Neural cell (in vitro differentiated cells): Measurements from ENCODE around the gene GNG14. TPM values are rescaled to one million over a fixed set of nuclear protein-coding genes. Genes with fewer than 3 reads are reported as not detected.

Experiments used
- H2AFZ ChIP-seq: fragments of 200-600, 300-800 bp; sonication (generic), shearing (Covaris generic); 2 replicates; pipeline ENCODE4 v1.6.0; 2014; ENCODE audit warnings: low read depth, mild to moderate bottlenecking, antibody characterized with exemption, low read length, moderate library complexity
- H3F3A ChIP-seq: fragments of 200-600 bp; shearing (Covaris generic); 2 replicates; pipeline ENCODE4 v1.6.1; 2016; ENCODE audit warnings: mild to moderate bottlenecking, moderate library complexity, mixed read lengths, antibody characterized with exemption, low read length; ENCODE audit not compliant: insufficient read depth, poor library complexity, severe bottlenecking
- H3K27ac ChIP-seq: fragments of 200-600, 300-800 bp; sonication (generic), shearing (Covaris generic); 2 replicates; pipeline ENCODE4 v1.5.1; 2014; ENCODE audit warnings: mild to moderate bottlenecking, low read length, moderate library complexity
- H3K27me3 ChIP-seq: fragments of 300-800, 200-600 bp; sonication (generic), shearing (Covaris generic); 2 replicates; pipeline ENCODE4 v1.6.0; 2014; ENCODE audit warnings: mild to moderate bottlenecking, low read depth, low read length, moderate library complexity; ENCODE audit not compliant: insufficient read depth
- H3K36me3 ChIP-seq: fragments of 300-800, 200-600 bp; sonication (generic), shearing (Covaris generic); 2 replicates; pipeline ENCODE4 v1.5.1; 2014; ENCODE audit warnings: mild to moderate bottlenecking, antibody characterized with exemption, low read length, moderate library complexity; ENCODE audit not compliant: insufficient read depth
- H3K4me2 ChIP-seq: fragments of 300-800, 200-600 bp; sonication (generic), shearing (Covaris generic); 2 replicates; pipeline ENCODE4 v1.6.0; 2014; ENCODE audit warnings: mild to moderate bottlenecking, low read length
- H3K4me3 ChIP-seq: fragments of 300-800, 200-600 bp; sonication (generic), shearing (Covaris generic); 2 replicates; pipeline ENCODE4 v1.5.1; 2014; ENCODE audit warnings: mild to moderate bottlenecking, low read length, moderate library complexity
- H3K79me2 ChIP-seq: fragments of 200-600 bp; shearing (Covaris generic); replicated peaks from 2 replicates; pipeline ENCODE4 v1.6.0; 2014; ENCODE audit warnings: mild to moderate bottlenecking, low read length, moderate library complexity; ENCODE audit not compliant: insufficient read depth
- H3K9ac ChIP-seq: fragments of 300-800, 200-600 bp; sonication (generic), shearing (Covaris generic); 2 replicates; pipeline ENCODE4 v1.6.1; 2016; ENCODE audit warnings: mild to moderate bottlenecking, low read length, mixed read lengths
- H3K9me2 ChIP-seq: fragments of 200-600 bp; shearing (Covaris generic); 2 replicates; pipeline ENCODE4 v1.6.1; 2016; ENCODE audit warnings: mild to moderate bottlenecking, low read length, mixed read lengths; ENCODE audit not compliant: insufficient read depth
- H3K9me3 ChIP-seq: fragments of 200-600, 300-800 bp; sonication (generic), shearing (Covaris generic); 2 replicates; pipeline ENCODE4 v1.6.1; 2016; ENCODE audit warnings: mild to moderate bottlenecking, mixed run types, low read length, moderate library complexity, mixed read lengths
- H4K20me1 ChIP-seq: fragments of 200-600 bp; shearing (Covaris generic); 2 replicates; pipeline ENCODE4 v1.6.1; 2016; ENCODE audit warnings: mild to moderate bottlenecking, mixed run types; ENCODE audit not compliant: insufficient read depth
- EP300 ChIP-seq: fragments of 450-650 bp; conservative IDR thresholded peaks from 2 replicates; pipeline ENCODE4 v1.6.1; 2014; ENCODE audit warnings: antibody characterized with exemption, mild to moderate bottlenecking, moderate library complexity; ENCODE audit not compliant: poor library complexity, severe bottlenecking
- EZH2 ChIP-seq: fragments of 200-600, 300-800 bp; shearing (Covaris generic), sonication (generic); IDR thresholded peaks from 2 replicates; pipeline ENCODE4 v1.6.1; 2014; ENCODE audit warnings: antibody characterized with exemption, low read length, borderline replicate concordance, mild to moderate bottlenecking; ENCODE audit not compliant: insufficient read depth, poor library complexity, severe bottlenecking
- MXI1 ChIP-seq: fragments of 450-650 bp; conservative IDR thresholded peaks from 2 replicates; pipeline ENCODE4 v1.6.1; 2014; ENCODE audit warnings: antibody characterized with exemption, mild to moderate bottlenecking; ENCODE audit not compliant: poor library complexity, severe bottlenecking
- POLR2AphosphoS5 ChIP-seq: IDR thresholded peaks from 2 replicates; pipeline ENCODE4 v1.6.1; 2012
- RAD21 ChIP-seq: fragments of 450-650 bp; conservative IDR thresholded peaks from 2 replicates; pipeline ENCODE4 v1.6.1; 2014; ENCODE audit warnings: antibody characterized with exemption, mild to moderate bottlenecking, moderate library complexity
- REST ChIP-seq: IDR thresholded peaks from 2 replicates; pipeline ENCODE4 v1.6.1; 2012; ENCODE audit warnings: borderline replicate concordance
- SMC3 ChIP-seq: fragments of 450-650 bp; conservative IDR thresholded peaks from 2 replicates; pipeline ENCODE4 v1.6.1; 2014; ENCODE audit warnings: antibody characterized with exemption, mild to moderate bottlenecking, moderate library complexity; ENCODE audit not compliant: poor library complexity
- TAF1 ChIP-seq: IDR thresholded peaks from 2 replicates; pipeline ENCODE4 v1.6.1; 2012; ENCODE audit warnings: low read depth
- polyA plus RNA-seq: library from polyadenylated mRNA; depleted of rRNA; stranded (reverse); fragments of >200 nt; gene quantifications from 2 replicates; pipeline ENCODE4 v1.2.3, GENCODE V29; 2014
- TF ChIP-seq, protein P1 (sequence below): fragments of 450-650 bp; IDR thresholded peaks from 2 replicates; pipeline ENCODE4 v1.5.1; 2014; ENCODE audit warnings: antibody characterized with exemption, mild to moderate bottlenecking, moderate library complexity; ENCODE audit not compliant: poor library complexity, severe bottlenecking

The GNG14 gene
- polyA plus RNA-seq, 1 donor from 2014 or later, result not detected

GRCh38 chr19:12675399-12675798, 12.4 kb upstream of the GNG14 start:
- H3K79me2 ChIP-seq, result peaks cover 12% of the 10 kb centered on the region
- H3F3A ChIP-seq, result no peaks in the 10 kb centered on the region
- no peak overlapping the region for H2AFZ ChIP-seq
- no peak overlapping the region for H3K27ac ChIP-seq
- no peaks in the 10 kb centered on the region for H3K27me3 ChIP-seq
- H4K20me1 ChIP-seq, result peaks cover 3% of the 10 kb centered on the region
- no peak for TF ChIP-seq POLR2AphosphoS5
- no peak for TF ChIP-seq EZH2
- no peak for TF ChIP-seq REST
- no peak for TF ChIP-seq SMC3
- no peak for TF ChIP-seq TAF1
- no peak for TF ChIP-seq RAD21
- TF ChIP-seq EP300, result no peak
- TF ChIP-seq MXI1, result no peak
- TF ChIP-seq, protein P1, sequence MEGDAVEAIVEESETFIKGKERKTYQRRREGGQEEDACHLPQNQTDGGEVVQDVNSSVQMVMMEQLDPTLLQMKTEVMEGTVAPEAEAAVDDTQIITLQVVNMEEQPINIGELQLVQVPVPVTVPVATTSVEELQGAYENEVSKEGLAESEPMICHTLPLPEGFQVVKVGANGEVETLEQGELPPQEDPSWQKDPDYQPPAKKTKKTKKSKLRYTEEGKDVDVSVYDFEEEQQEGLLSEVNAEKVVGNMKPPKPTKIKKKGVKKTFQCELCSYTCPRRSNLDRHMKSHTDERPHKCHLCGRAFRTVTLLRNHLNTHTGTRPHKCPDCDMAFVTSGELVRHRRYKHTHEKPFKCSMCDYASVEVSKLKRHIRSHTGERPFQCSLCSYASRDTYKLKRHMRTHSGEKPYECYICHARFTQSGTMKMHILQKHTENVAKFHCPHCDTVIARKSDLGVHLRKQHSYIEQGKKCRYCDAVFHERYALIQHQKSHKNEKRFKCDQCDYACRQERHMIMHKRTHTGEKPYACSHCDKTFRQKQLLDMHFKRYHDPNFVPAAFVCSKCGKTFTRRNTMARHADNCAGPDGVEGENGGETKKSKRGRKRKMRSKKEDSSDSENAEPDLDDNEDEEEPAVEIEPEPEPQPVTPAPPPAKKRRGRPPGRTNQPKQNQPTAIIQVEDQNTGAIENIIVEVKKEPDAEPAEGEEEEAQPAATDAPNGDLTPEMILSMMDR, result no peak
- no peaks in the 10 kb centered on the region for H3K9me2 ChIP-seq
- no peak overlapping the region for H3K4me2 ChIP-seq
- H3K9ac ChIP-seq, result no peak overlapping the region
- H3K4me3 ChIP-seq, result no peak overlapping the region
- H3K9me3 ChIP-seq, result no peaks in the 10 kb centered on the region
- H3K36me3 ChIP-seq, result peaks cover 5% of the 10 kb centered on the region

DNA sequence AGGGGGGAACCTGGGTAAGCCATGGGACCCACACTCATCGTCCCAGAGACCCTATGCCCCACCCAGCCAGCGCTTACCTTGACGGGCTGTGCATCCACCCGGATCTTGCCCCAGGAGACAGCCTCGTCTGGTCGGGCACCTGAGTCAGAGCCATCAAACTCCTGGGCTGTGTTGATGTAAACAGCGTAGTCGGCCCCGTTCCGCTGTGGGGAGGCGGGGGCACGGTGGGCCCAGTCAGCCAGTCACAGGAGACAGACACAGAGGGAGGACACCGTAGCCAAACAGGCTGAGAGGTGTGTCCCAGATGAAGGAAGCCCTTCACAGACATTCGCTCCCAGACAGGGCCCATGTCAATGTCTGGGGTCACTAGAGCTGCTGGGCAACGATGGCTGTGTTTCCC, 11.9 kb upstream of the GNG14 start:
- no peaks in the 10 kb centered on the region for H3K9me3 ChIP-seq
- no peak overlapping the region for H3K4me2 ChIP-seq
- no peak overlapping the region for H3K9ac ChIP-seq
- peaks cover 5% of the 10 kb centered on the region for H3K36me3 ChIP-seq
- H3F3A ChIP-seq, result peaks cover under 1% of the 10 kb centered on the region
- H3K27ac ChIP-seq, result no peak overlapping the region
- no peaks in the 10 kb centered on the region for H3K27me3 ChIP-seq
- no peak overlapping the region for H2AFZ ChIP-seq
- peaks cover 12% of the 10 kb centered on the region for H3K79me2 ChIP-seq
- TF ChIP-seq SMC3, result no peak
- TF ChIP-seq POLR2AphosphoS5, result no peak
- TF ChIP-seq EP300, result no peak
- no peak overlapping the region for H3K4me3 ChIP-seq
- H3K9me2 ChIP-seq, result no peaks in the 10 kb centered on the region
- H4K20me1 ChIP-seq, result peaks cover 3% of the 10 kb centered on the region

DNA sequence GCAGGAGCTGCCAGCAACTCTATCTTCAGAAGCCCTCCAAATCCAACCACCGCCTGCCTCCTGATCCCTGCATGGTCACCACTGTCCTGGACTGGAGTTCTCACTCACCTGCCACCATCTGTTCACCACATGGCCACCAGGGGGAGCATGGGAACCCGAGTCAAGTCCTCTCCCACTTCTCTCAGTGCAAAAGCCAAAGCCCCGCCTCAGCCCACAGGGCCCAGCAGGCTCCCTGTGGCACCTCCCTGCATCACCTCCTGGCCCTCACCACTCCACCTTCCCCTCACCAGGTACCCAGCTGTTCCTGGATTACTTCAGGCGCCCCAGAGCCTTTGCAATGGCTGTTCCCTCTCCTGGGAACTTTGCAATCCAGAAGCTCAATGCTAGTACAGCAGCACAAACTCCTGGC, 11.4 kb upstream of the GNG14 start:
- Histone ChIP-seq H3K9me3 (no peaks in the 10 kb centered on the region), H3F3A (peaks cover 5% of the 10 kb centered on the region), H3K4me2 (no peak overlapping the region), H3K27me3 (no peaks in the 10 kb centered on the region), H4K20me1 (peaks cover 3% of the 10 kb centered on the region), H3K9me2 (no peaks in the 10 kb centered on the region), H3K36me3 (peaks cover 5% of the 10 kb centered on the region), H3K79me2 (peaks cover 12% of the 10 kb centered on the region), H3K4me3 (no peak overlapping the region), H3K27ac (no peak overlapping the region), H3K9ac (no peak overlapping the region), H2AFZ (no peak overlapping the region)
- TF ChIP-seq POLR2AphosphoS5 (no peak), EZH2 (no peak), REST (no peak), TAF1 (no peak), MXI1 (no peak), RAD21 (peak; percentile 45), EP300 (no peak), SMC3 (peak; percentile 72)
- TF ChIP-seq, protein P1, result peak; percentile 79
